ACC112 (cell line): Measurements from ENCODE around the gene CEP41.

Experiments
- H2AFZ ChIP-seq: fragments of 200-600 bp; sonication (generic); one replicate; pipeline ENCODE4 v1.6.0; 2017; ENCODE audit warnings: antibody characterized with exemption, low read length; ENCODE audit not compliant: unreplicated experiment
- H3K27ac ChIP-seq: fragments of 200-600 bp; sonication (generic); 2 replicates; pipeline ENCODE4 v1.5.1; 2014; ENCODE audit warnings: low read depth, mild to moderate bottlenecking, antibody characterized with exemption, low read length, moderate library complexity
- H3K27me3 ChIP-seq: fragments of 200-600 bp; sonication (generic); 2 replicates; pipeline ENCODE4 v1.6.1; 2014; ENCODE audit warnings: mild to moderate bottlenecking, antibody characterized with exemption, low read length, moderate library complexity, mixed read lengths; ENCODE audit not compliant: insufficient read depth
- H3K36me3 ChIP-seq: fragments of 200-600 bp; sonication (generic); 2 replicates; pipeline ENCODE4 v1.6.1; 2016; ENCODE audit warnings: mild to moderate bottlenecking, antibody characterized with exemption, low read length, moderate library complexity, mixed read lengths; ENCODE audit not compliant: insufficient read depth
- H3K4me1 ChIP-seq: fragments of 200-600 bp; sonication (generic); one replicate; pipeline ENCODE4 v1.6.1; 2016; ENCODE audit warnings: low read length, mixed read lengths; ENCODE audit not compliant: insufficient read depth, unreplicated experiment, control insufficient read depth
- H3K4me3 ChIP-seq: fragments of 200-600 bp; sonication (generic); 2 replicates; pipeline ENCODE4 v1.5.1; 2014; ENCODE audit warnings: mild to moderate bottlenecking, low read depth, low read length
- H3K79me2 ChIP-seq: fragments of 200-600 bp; sonication (generic); one replicate; pipeline ENCODE4 v1.6.0; 2016; ENCODE audit warnings: low read length; ENCODE audit not compliant: control insufficient read depth, unreplicated experiment, insufficient read depth

Gene CEP41

DNA sequence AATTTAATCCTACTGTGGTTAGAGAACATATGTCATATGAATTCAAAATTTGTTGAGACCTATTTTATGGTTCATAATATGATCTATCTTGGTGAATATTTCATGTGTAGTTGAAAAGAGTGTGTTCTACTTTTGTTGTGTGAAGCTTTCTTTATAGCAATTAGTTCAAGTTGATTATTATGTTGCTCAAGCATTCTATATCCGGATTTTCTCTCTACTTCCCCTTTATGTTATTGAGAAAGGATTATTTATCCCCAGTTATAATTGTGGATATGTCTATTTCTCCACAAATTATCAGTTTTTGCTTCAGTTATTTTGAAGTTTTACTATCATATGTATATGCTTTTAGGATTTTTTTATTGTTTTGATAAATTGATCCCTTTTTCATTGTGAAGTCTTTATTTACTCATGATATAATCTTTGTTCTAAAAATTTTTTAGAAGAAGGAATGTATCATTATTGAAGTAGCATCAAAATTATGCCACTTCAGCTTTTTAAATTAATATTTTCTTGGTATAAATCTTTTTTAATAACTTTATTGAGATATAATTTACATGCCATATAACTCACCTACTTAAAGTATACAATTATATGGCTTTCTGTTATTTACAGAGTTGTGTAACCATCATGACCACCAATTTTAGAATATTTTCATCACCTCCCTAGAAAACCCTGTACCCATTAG lies 39.0 kb upstream of the CEP41 start:
- Histone ChIP-seq H3K27ac (no peak overlapping the region), H3K36me3 (no peaks in the 10 kb centered on the region), H3K4me1 (peaks cover 3% of the 10 kb centered on the region), H3K27me3 (no peaks in the 10 kb centered on the region), H3K4me3 (no peak overlapping the region), H2AFZ (no peak overlapping the region), H3K79me2 (no peaks in the 10 kb centered on the region)

DNA sequence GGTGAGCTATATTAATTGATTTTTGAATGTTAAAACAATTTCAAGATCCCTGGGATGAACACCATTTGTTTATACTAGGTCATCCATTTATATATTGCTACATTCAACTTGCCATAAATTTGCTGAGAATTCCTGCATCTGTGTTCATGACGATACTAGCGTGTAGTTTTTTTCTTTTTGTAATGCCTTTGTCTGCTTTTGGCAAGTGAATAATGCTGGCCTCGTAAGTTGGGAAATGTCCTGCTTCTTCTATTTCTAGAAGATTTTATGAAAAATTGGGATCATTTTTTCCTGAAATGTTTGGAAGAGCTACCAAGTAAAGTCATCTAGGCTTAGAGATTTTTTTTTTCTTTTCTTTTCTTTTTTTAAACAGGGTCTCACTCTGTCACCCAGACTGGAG lies 38.2 kb upstream of the CEP41 start:
- H3K27me3 ChIP-seq, result no peaks in the 10 kb centered on the region
- no peak overlapping the region for H2AFZ ChIP-seq
- H3K4me3 ChIP-seq, result no peak overlapping the region
- no peaks in the 10 kb centered on the region for H3K79me2 ChIP-seq
- no peaks in the 10 kb centered on the region for H3K36me3 ChIP-seq
- H3K27ac ChIP-seq, result no peak overlapping the region
- H3K4me1 ChIP-seq, result peaks cover 3% of the 10 kb centered on the region

DNA sequence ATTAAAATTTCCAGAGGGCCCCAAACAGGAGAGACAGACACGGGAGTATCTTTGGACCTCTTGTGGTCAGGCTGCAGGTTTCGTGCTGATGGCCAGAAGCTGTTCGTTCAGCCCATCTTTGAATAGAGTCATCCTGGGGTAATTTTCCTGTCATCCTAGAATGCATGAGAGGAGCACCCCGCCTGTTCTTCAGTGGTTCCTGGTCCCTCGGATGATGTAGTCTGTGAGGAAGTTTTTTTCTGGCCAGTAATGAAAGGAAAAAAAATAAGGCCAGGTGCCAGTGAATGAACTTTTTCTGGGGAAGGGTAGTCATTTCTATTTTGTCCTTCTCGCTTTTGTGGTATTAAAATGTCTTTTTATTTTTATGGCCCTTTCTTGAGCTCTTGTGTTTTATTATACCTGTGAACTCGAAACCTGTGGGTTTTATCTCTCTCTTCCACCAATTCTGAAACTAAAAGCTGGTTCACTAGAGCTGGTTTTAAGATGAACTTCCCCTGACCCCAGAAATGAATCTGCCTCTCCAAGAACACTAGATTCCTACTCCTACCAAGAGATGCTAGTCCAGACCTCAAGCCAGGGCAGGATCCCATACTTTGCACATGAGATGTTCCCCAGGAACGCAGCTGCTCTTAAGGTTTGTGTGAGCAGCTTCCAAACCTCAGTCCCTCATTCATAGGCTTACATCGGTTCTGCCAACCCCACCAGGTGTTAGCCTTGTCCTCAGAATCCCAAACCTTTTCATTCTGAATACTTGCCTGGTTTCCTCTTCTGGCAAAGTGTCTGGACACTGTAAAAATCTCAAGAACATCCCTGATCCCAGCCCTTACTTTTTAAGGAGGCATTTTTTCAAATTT lies 35.7 kb upstream of the CEP41 start:
- no peak overlapping the region for H3K27ac ChIP-seq
- no peak overlapping the region for H2AFZ ChIP-seq
- no peaks in the 10 kb centered on the region for H3K4me1 ChIP-seq
- H3K4me3 ChIP-seq, result no peak overlapping the region
- no peaks in the 10 kb centered on the region for H3K36me3 ChIP-seq
- H3K79me2 ChIP-seq, result no peaks in the 10 kb centered on the region
- H3K27me3 ChIP-seq, result no peaks in the 10 kb centered on the region

DNA sequence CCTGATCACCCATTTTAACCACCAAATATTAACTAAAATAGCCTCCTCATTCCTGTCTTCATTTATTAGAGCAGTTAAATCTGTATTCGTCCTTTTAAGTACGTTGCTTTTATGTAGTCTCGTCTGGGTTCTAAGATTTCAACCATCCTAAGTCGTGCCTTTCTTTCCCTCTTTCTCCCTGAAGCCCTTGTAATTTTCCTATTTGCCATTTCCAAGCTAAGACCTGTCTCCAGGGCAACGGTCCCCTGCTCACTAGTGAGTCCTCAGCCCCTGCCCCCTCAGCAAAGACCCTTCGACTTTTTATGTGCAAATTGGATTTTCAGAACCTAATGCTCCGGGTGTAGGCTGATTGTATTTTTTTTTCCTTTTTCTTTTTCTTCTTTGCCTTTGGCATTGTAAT lies 35.0 kb upstream of the CEP41 start:
- no peak overlapping the region for H3K27ac ChIP-seq
- H3K27me3 ChIP-seq, result no peaks in the 10 kb centered on the region
- H3K79me2 ChIP-seq, result no peaks in the 10 kb centered on the region

DNA sequence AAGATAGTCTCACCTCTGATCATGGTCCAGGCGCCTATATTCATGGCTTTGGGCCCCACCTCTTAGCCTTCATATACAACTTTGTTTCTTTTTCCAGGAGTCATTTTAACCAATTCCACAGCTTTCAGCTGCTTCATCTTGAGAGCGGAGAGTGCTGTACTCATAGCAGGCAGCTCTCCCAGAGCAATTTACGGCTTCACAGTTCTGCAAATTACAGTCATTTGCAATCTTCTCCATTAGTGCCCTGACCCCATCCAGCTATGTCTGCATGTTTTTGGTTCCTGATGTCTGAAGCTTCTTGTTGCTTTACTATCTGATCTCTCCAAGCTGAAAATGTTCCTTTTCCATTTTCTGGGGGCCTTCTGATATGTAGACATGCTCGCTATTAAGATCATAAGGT lies 33.1 kb upstream of the CEP41 start:
- H3K4me1 ChIP-seq, result no peaks in the 10 kb centered on the region
- H3K36me3 ChIP-seq, result no peaks in the 10 kb centered on the region
- no peak overlapping the region for H3K4me3 ChIP-seq
- H3K27ac ChIP-seq, result no peak overlapping the region
- no peaks in the 10 kb centered on the region for H3K79me2 ChIP-seq
- no peak overlapping the region for H2AFZ ChIP-seq
- no peaks in the 10 kb centered on the region for H3K27me3 ChIP-seq

More for the DNA sequence above, 35.0 kb upstream of the CEP41 start:
- Histone ChIP-seq H3K4me1 (no peaks in the 10 kb centered on the region), H3K36me3 (no peaks in the 10 kb centered on the region), H2AFZ (no peak overlapping the region), H3K4me3 (no peak overlapping the region)

DNA sequence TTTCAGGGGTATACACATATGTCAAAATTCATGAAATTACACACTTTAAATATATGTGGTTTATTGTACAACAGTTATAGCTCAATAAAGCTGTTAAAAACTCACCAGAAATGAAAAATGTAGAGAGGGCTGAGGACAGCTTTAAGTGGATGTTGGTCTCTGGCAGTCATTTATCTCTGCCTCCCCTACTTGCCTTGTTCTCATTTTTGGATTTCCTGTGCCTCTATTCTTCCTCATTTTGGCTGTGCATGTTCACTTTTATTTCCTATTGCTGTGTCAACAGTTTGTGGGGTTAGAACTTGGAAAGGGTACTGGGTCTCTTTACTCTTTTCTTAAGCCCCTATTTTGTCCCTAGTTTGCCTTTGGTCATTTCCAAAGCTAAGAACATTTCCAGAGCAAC lies 32.5 kb upstream of the CEP41 start:
- H3K27ac ChIP-seq, result no peak overlapping the region
- no peaks in the 10 kb centered on the region for H3K4me1 ChIP-seq
- no peak overlapping the region for H2AFZ ChIP-seq
- no peak overlapping the region for H3K4me3 ChIP-seq
- no peaks in the 10 kb centered on the region for H3K79me2 ChIP-seq
- H3K27me3 ChIP-seq, result no peaks in the 10 kb centered on the region
- H3K36me3 ChIP-seq, result no peaks in the 10 kb centered on the region

DNA sequence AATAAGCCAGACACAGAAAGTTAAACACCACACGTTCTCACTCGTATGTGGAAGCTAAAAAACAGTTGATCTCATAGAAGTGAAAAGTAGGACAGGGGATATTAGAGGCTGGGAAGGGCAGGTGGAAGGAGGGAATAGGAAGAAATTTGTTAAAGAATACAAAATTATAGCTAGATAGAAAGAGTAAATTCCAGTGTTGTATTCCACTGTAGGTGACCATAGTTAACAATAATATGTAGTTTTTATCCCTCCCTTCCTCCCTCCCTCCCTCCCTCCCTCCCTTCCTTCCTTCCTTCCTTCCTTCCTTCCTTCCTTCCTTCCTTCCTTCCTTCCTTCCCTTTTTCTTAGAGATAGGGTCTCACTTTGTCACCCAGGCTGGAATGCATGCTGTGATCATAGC lies 31.2 kb upstream of the CEP41 start:
- H3K4me3 ChIP-seq, result no peak overlapping the region
- no peaks in the 10 kb centered on the region for H3K36me3 ChIP-seq
- H2AFZ ChIP-seq, result no peak overlapping the region
- H3K79me2 ChIP-seq, result no peaks in the 10 kb centered on the region
- no peaks in the 10 kb centered on the region for H3K4me1 ChIP-seq
- H3K27ac ChIP-seq, result no peak overlapping the region
- H3K27me3 ChIP-seq, result no peaks in the 10 kb centered on the region

DNA sequence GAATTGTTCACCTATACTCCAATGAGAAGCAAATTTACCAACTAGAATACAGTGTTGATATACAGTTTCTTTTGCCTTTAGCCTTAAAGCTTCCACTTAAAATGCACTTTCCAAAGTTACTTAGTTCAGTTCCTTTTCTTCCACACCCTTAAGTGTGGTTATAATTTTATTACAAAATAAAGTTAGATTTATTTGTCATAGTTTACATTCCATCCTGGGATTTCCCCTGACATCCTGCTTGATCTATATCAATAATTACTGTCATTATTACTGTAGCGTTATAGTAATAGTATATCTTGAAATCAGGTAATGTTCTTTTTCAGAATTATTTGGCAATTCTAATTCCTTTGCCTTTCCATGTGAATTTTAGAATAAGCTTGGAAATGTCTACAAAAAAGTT lies 27.8 kb upstream of the CEP41 start:
- H2AFZ ChIP-seq, result no peak overlapping the region
- no peaks in the 10 kb centered on the region for H3K79me2 ChIP-seq
- no peaks in the 10 kb centered on the region for H3K36me3 ChIP-seq
- H3K27me3 ChIP-seq, result no peaks in the 10 kb centered on the region
- no peak overlapping the region for H3K4me3 ChIP-seq
- H3K4me1 ChIP-seq, result no peaks in the 10 kb centered on the region
- H3K27ac ChIP-seq, result no peak overlapping the region

DNA sequence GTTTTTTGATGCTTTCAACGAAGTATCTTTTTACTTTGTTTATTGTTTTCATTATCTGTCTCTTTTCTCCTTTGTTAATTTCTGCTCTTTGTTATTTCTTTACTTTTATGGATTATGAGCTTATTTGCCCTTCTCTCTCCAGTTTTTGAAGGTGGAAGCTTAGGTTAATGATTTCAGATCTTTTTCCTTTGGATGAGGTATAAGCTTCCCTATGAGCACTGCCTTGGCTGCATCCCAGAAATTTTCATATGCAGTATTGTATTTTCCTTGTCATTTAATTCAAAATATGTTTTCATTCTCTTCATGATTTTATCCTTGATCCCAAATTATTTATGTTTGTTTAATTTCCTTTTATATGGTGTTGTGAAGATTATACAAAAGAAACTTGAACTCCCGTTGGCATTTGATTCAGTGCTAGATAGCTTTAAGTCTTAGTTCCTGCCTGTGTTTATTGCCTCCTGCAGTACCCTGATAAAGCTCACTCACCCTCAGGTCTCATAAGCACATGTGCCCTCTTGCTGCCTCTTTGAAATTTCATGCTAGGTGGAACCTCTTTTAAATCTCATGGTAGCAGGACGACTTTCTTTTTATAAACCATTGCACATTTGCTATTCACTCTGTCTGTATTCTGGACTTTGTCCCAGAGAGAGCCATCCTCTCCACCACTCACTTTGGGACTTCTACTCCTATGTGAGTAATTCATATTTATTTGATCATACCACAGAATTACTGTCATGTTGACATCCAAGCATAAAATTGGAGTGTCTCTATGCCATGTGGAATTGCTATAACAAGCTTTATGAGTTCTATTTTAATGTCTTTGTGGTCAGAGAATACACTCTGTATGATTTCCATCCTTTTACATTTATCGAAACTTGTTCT lies 23.0 kb upstream of the CEP41 start:
- Histone ChIP-seq H3K27ac (no peak overlapping the region), H3K27me3 (no peaks in the 10 kb centered on the region), H3K36me3 (no peaks in the 10 kb centered on the region), H2AFZ (no peak overlapping the region), H3K4me3 (no peak overlapping the region), H3K4me1 (no peaks in the 10 kb centered on the region), H3K79me2 (no peaks in the 10 kb centered on the region)

DNA sequence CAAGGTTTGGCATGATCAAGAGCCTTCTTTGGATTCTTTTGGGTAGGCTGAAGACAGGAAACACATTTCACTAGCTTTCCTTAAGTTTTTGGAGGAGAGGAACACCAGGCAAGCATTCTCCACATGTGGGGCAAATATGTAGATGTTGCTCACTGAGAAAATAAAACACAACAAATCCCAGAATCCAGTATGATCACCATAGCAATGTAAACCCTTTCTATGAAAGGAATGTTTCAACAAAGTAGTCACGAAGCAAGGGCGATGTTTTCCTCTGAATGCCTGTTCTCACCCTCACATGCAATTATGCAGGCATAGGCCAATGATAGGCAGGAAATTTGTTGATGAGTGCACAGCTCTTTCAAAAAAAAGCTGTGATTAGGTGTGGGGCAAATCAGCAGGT lies 20.5 kb upstream of the CEP41 start:
- no peaks in the 10 kb centered on the region for H3K27me3 ChIP-seq
- no peak overlapping the region for H3K27ac ChIP-seq
- H3K79me2 ChIP-seq, result no peaks in the 10 kb centered on the region
- no peak overlapping the region for H3K4me3 ChIP-seq
- no peaks in the 10 kb centered on the region for H3K4me1 ChIP-seq
- no peaks in the 10 kb centered on the region for H3K36me3 ChIP-seq
- no peak overlapping the region for H2AFZ ChIP-seq
